ENCODE data around the gene TMEM183A.
A peak's percentile ranks its signal among the peaks of the same experiment; 100 is the strongest.
"Not testable (repeated sequence)": the region's sequence is repeated elsewhere in the genome, so short reads cannot be mapped to it uniquely, and the experiment has no call there.

TMEM183A gene

DNA sequence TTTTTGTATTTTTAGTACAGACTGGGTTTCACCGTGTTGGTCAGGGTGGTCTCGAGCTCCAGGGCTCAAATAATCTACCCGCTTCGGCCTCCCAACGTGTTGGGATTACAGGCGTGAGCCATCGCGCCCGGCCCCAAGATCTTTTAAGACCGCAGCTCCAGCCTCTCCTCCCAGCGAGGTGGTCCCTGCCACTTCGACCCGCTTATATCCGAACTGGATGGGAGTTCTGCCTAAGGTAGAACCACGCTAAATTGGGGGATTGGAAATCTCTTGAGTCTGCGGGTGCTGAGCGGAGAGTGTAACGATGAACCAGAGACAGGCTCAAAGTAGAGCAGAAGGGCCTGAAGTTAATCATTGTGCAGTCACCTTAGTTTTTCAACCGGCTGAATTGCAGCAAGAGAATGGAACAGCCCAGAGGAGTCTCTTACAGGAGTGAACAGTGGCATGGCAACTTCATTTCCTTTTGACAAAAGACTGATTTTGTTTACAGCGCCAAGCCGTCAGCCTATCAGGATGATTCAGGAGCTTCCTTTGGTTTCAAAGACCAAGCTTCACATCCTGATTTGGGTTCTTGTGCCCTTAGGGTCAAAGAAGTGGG is 39.4 kb upstream of the TMEM183A start:
- Histone ChIP-seq H3K36me3 (ENCODE audit: control insufficient read depth in 1 of 2, insufficient read depth in 2 of 2, low read length in 2 of 2) (peaks cover 5 to 9% of the 10 kb centered on the region in 2 donors), H3K27me3 (ENCODE audit: control insufficient read depth in 1 of 2, insufficient read depth in 2 of 2, low read length in 2 of 2) (no peaks in the 10 kb centered on the region), H3K9me3 (ENCODE audit: control insufficient read depth in 1 of 2, low read length in 2 of 2) (no peaks in the 10 kb centered on the region), H3K4me1 (ENCODE audit: control insufficient read depth in 1 of 2, insufficient read depth in 2 of 2, low read length in 2 of 2) (peaks cover 16 to 22% of the 10 kb centered on the region in 2 donors), H3K27ac (ENCODE audit: low read depth, low read length) (no peak overlapping the region), H3K9ac (ENCODE audit: low read depth in 1 of 2, low read length in 2 of 2) (peak overlapping the region; percentile 67 to 87), H3K4me3 (ENCODE audit: low read depth in 1 of 2, low read length in 2 of 2) (peak overlapping the region; percentile 73 to 85)

GRCh38 chr1:202968351-202968750 is 38.8 kb upstream of the TMEM183A start:
- Histone ChIP-seq H3K36me3 (ENCODE audit: control insufficient read depth in 1 of 2, insufficient read depth in 2 of 2, low read length in 2 of 2) (peaks cover 3% of the 10 kb centered on the region in 2 donors), H3K27me3 (ENCODE audit: control insufficient read depth in 1 of 2, insufficient read depth in 2 of 2, low read length in 2 of 2) (no peaks in the 10 kb centered on the region), H3K4me3 (ENCODE audit: low read depth in 1 of 2, low read length in 2 of 2) (peak overlapping the region; percentile 73 to 85), H3K9ac (ENCODE audit: low read depth in 1 of 2, low read length in 2 of 2) (peak overlapping the region in 1 of 2 donors; percentile 67), H3K4me1 (ENCODE audit: control insufficient read depth in 1 of 2, insufficient read depth in 2 of 2, low read length in 2 of 2) (peaks cover 16 to 22% of the 10 kb centered on the region in 2 donors), H3K27ac (ENCODE audit: low read depth, low read length) (no peak overlapping the region), H3K9me3 (ENCODE audit: control insufficient read depth in 1 of 2, low read length in 2 of 2) (no peaks in the 10 kb centered on the region)

GRCh38 chr1:202968895-202969295 is 38.3 kb upstream of the TMEM183A start:
- H3K27ac ChIP-seq (ENCODE audit: low read depth, low read length): no peak overlapping the region
- H3K4me3 ChIP-seq (ENCODE audit: low read depth in 1 of 2, low read length in 2 of 2): no peak overlapping the region
- H3K27me3 ChIP-seq (ENCODE audit: control insufficient read depth in 1 of 2, insufficient read depth in 2 of 2, low read length in 2 of 2): no peaks in the 10 kb centered on the region
- no peaks in the 10 kb centered on the region for H3K9me3 ChIP-seq (ENCODE audit: control insufficient read depth in 1 of 2, low read length in 2 of 2)
- peaks cover 0 to under 1% of the 10 kb centered on the region in 2 donors for H3K36me3 ChIP-seq (ENCODE audit: control insufficient read depth in 1 of 2, insufficient read depth in 2 of 2, low read length in 2 of 2)
- H3K4me1 ChIP-seq (ENCODE audit: control insufficient read depth in 1 of 2, insufficient read depth in 2 of 2, low read length in 2 of 2): peaks cover 16 to 22% of the 10 kb centered on the region in 2 donors
- no peak overlapping the region for H3K9ac ChIP-seq (ENCODE audit: low read depth in 1 of 2, low read length in 2 of 2)

DNA sequence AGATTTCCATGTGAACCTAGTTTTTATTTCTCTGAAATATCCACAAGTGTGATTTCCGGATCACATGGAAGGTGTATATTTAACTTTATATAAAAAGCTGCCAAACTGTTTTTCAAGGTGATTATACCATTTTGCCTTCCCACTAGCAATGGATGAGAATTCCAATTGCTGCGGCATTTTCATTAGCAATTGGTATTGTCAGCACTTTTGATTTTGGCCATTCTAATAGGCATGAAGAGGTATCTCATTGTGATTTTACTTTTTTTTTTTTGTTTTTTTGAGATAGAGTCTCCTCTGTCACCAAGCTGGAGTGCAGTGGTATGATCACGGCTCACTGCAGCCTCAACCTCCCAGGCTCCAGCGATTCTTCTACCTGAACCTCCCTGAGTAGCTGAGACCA is 35.1 kb upstream of the TMEM183A start:
- no peak overlapping the region for H3K4me3 ChIP-seq (ENCODE audit: low read depth in 1 of 2, low read length in 2 of 2)
- H3K27me3 ChIP-seq (ENCODE audit: control insufficient read depth in 1 of 2, insufficient read depth in 2 of 2, low read length in 2 of 2): peaks cover 0 to 6% of the 10 kb centered on the region in 2 donors
- H3K36me3 ChIP-seq (ENCODE audit: control insufficient read depth in 1 of 2, insufficient read depth in 2 of 2, low read length in 2 of 2): no peaks in the 10 kb centered on the region
- H3K9me3 ChIP-seq (ENCODE audit: control insufficient read depth in 1 of 2, low read length in 2 of 2): no peaks in the 10 kb centered on the region
- H3K27ac ChIP-seq (ENCODE audit: low read depth, low read length): no peak overlapping the region
- peaks cover 13 to 16% of the 10 kb centered on the region in 2 donors for H3K4me1 ChIP-seq (ENCODE audit: control insufficient read depth in 1 of 2, insufficient read depth in 2 of 2, low read length in 2 of 2)
- H3K9ac ChIP-seq (ENCODE audit: low read depth in 1 of 2, low read length in 2 of 2): no peak overlapping the region

GRCh38 chr1:202974856-202975255 is 32.3 kb upstream of the TMEM183A start:
- no peaks in the 10 kb centered on the region for H3K9me3 ChIP-seq (ENCODE audit: control insufficient read depth in 1 of 2, low read length in 2 of 2)
- no peak overlapping the region for H3K4me3 ChIP-seq (ENCODE audit: low read depth in 1 of 2, low read length in 2 of 2)
- H3K27ac ChIP-seq (ENCODE audit: low read depth, low read length): no peak overlapping the region
- H3K9ac ChIP-seq (ENCODE audit: low read depth in 1 of 2, low read length in 2 of 2): no peak overlapping the region
- peaks cover 0 to 4% of the 10 kb centered on the region in 2 donors for H3K4me1 ChIP-seq (ENCODE audit: control insufficient read depth in 1 of 2, insufficient read depth in 2 of 2, low read length in 2 of 2)
- H3K36me3 ChIP-seq (ENCODE audit: control insufficient read depth in 1 of 2, insufficient read depth in 2 of 2, low read length in 2 of 2): no peaks in the 10 kb centered on the region
- peaks cover 0 to 6% of the 10 kb centered on the region in 2 donors for H3K27me3 ChIP-seq (ENCODE audit: control insufficient read depth in 1 of 2, insufficient read depth in 2 of 2, low read length in 2 of 2)

DNA sequence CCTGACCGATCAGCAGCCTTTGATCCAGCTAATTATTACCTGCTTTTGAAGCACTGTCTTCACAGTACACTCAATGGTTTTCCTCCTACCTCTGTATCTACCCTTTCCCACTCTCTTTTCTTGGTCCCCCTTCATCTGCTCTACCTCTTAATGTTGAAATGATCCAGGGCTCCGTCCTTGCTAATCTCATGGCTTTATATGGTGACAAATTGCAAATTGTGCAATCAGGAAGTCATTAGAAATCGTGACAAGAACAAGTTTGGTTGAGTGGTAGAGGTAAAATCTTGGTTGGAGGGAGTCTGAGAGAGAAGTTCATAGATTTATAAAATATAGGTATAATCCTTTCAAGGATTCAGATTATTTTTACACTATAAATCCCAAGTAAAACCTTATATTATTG is 30.5 kb upstream of the TMEM183A start:
- peak overlapping the region in 1 of 2 donors; percentile 36 for H3K4me3 ChIP-seq (ENCODE audit: low read depth in 1 of 2, low read length in 2 of 2)

DNA sequence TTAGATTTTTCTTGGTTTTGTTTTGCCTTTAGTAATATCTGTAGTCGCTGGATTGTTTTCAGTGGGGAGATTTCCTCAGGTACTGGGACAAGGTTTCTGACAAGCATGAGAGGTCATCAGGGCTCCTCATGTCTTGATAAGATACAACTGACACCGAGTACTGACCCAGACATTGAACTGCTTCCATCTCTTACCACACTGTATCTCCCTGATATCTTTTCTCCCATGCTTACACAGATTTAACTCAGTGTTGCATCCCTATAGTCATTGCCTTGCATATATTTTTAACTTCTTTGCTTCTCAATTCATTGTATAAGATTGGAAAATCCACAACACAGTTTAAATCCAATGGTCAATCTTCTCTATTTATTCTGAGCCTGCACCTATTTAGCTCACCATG is 27.7 kb upstream of the TMEM183A start:
- peaks cover 0 to 4% of the 10 kb centered on the region in 2 donors for H3K27me3 ChIP-seq (ENCODE audit: control insufficient read depth in 1 of 2, insufficient read depth in 2 of 2, low read length in 2 of 2)
- no peaks in the 10 kb centered on the region for H3K36me3 ChIP-seq (ENCODE audit: control insufficient read depth in 1 of 2, insufficient read depth in 2 of 2, low read length in 2 of 2)
- no peak overlapping the region for H3K4me3 ChIP-seq (ENCODE audit: low read depth in 1 of 2, low read length in 2 of 2)
- H3K9ac ChIP-seq (ENCODE audit: low read depth in 1 of 2, low read length in 2 of 2): no peak overlapping the region
- no peak overlapping the region for H3K27ac ChIP-seq (ENCODE audit: low read depth, low read length)
- no peaks in the 10 kb centered on the region for H3K9me3 ChIP-seq (ENCODE audit: control insufficient read depth in 1 of 2, low read length in 2 of 2)
- peaks cover 0 to 4% of the 10 kb centered on the region in 2 donors for H3K4me1 ChIP-seq (ENCODE audit: control insufficient read depth in 1 of 2, insufficient read depth in 2 of 2, low read length in 2 of 2)

More for the DNA sequence above, 30.5 kb upstream of the TMEM183A start:
- no peak overlapping the region for H3K27ac ChIP-seq (ENCODE audit: low read depth, low read length)
- no peaks in the 10 kb centered on the region for H3K9me3 ChIP-seq (ENCODE audit: control insufficient read depth in 1 of 2, low read length in 2 of 2)
- no peak overlapping the region for H3K9ac ChIP-seq (ENCODE audit: low read depth in 1 of 2, low read length in 2 of 2)
- peaks cover 0 to 6% of the 10 kb centered on the region in 2 donors for H3K27me3 ChIP-seq (ENCODE audit: control insufficient read depth in 1 of 2, insufficient read depth in 2 of 2, low read length in 2 of 2)
- peaks cover 0 to 4% of the 10 kb centered on the region in 2 donors for H3K4me1 ChIP-seq (ENCODE audit: control insufficient read depth in 1 of 2, insufficient read depth in 2 of 2, low read length in 2 of 2)
- no peaks in the 10 kb centered on the region for H3K36me3 ChIP-seq (ENCODE audit: control insufficient read depth in 1 of 2, insufficient read depth in 2 of 2, low read length in 2 of 2)

DNA sequence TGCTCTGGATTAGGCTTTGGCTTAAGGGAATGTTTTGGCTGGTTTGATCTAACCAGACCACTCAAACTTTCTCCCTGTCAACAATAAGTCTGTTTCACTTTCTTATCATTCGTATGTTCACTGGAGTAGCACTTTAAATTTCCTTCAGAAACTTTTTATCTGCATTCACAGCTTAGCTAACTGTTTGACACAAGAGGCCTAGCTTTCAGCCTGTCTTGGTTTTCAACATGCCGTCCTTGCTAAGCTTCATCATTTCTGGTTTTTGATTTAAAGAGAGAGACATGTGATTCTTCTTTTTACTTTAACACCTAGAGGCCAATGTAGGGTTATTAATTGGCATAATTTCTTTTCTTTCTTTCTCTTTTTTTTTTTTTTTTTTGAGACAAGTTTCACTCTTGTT is 25.2 kb upstream of the TMEM183A start:
- H3K36me3 ChIP-seq (ENCODE audit: control insufficient read depth in 1 of 2, insufficient read depth in 2 of 2, low read length in 2 of 2): no peaks in the 10 kb centered on the region
- H3K4me3 ChIP-seq (ENCODE audit: low read depth in 1 of 2, low read length in 2 of 2): no peak overlapping the region
- H3K27ac ChIP-seq (ENCODE audit: low read depth, low read length): no peak overlapping the region
- H3K27me3 ChIP-seq (ENCODE audit: control insufficient read depth in 1 of 2, insufficient read depth in 2 of 2, low read length in 2 of 2): no peaks in the 10 kb centered on the region
- H3K9ac ChIP-seq (ENCODE audit: low read depth in 1 of 2, low read length in 2 of 2): no peak overlapping the region
- H3K9me3 ChIP-seq (ENCODE audit: control insufficient read depth in 1 of 2, low read length in 2 of 2): no peaks in the 10 kb centered on the region
- no peaks in the 10 kb centered on the region for H3K4me1 ChIP-seq (ENCODE audit: control insufficient read depth in 1 of 2, insufficient read depth in 2 of 2, low read length in 2 of 2)

DNA sequence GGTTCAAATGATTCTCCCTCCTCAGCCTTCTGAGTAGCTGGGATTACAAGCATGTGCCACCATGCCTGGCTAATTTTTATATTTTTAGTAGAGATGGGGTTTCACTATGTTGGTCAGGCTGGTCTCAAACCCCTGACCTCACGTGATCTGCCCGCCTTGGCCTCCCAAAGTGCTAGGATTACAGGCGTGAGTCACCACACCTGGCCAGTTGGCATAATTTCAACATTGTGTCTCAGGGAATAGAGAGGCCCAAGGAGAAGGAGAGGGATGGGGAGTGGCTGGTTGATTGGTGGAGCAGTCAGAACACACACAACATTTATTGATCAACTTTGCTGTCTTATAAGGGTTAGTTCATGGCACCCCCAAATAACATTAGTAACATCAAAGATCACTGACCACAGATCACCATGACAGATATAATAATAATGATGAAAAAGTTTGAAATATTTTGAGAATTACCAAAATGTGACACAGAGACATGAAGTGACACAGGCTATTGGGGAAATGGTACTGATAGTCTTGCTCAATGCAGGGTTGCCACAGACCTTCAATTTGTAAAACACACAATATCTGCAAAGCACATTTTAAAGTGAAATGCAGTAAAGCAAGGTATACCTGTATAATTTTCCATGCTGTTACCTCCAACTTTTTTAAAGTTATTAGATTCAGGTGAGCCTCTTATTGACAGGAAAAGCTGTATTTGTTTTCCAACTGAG is 24.3 kb upstream of the TMEM183A start:
- Histone ChIP-seq H3K27me3 (ENCODE audit: control insufficient read depth in 1 of 2, insufficient read depth in 2 of 2, low read length in 2 of 2) (no peaks in the 10 kb centered on the region), H3K4me3 (ENCODE audit: low read depth in 1 of 2, low read length in 2 of 2) (no peak overlapping the region), H3K36me3 (ENCODE audit: control insufficient read depth in 1 of 2, insufficient read depth in 2 of 2, low read length in 2 of 2) (no peaks in the 10 kb centered on the region), H3K9ac (ENCODE audit: low read depth in 1 of 2, low read length in 2 of 2) (no peak overlapping the region), H3K27ac (ENCODE audit: low read depth, low read length) (no peak overlapping the region), H3K4me1 (ENCODE audit: control insufficient read depth in 1 of 2, insufficient read depth in 2 of 2, low read length in 2 of 2) (no peaks in the 10 kb centered on the region), H3K9me3 (ENCODE audit: control insufficient read depth in 1 of 2, low read length in 2 of 2) (no peaks in the 10 kb centered on the region)

GRCh38 chr1:202986120-202986519 is 21.1 kb upstream of the TMEM183A start:
- H3K4me1 ChIP-seq (ENCODE audit: control insufficient read depth in 1 of 2, insufficient read depth in 2 of 2, low read length in 2 of 2); H3K27ac ChIP-seq (ENCODE audit: low read depth, low read length); H3K36me3 ChIP-seq (ENCODE audit: control insufficient read depth in 1 of 2, insufficient read depth in 2 of 2, low read length in 2 of 2); H3K9ac ChIP-seq (ENCODE audit: low read depth in 1 of 2, low read length in 2 of 2); H3K4me3 ChIP-seq (ENCODE audit: low read depth in 1 of 2, low read length in 2 of 2); H3K27me3 ChIP-seq (ENCODE audit: control insufficient read depth in 1 of 2, insufficient read depth in 2 of 2, low read length in 2 of 2); H3K9me3 ChIP-seq (ENCODE audit: control insufficient read depth in 1 of 2, low read length in 2 of 2): not testable (repeated sequence)
